DOHH2 (cell line): ENCODE data around the gene MAK.
"Not testable (repeated sequence)": the region's sequence is repeated elsewhere in the genome, so short reads cannot be mapped to it uniquely, and the experiment has no call there.

Source experiments
- H3F3A ChIP-seq: fragments of 200-600 bp; sonication (generic), shearing (Covaris generic); 2 replicates; pipeline ENCODE4 v1.6.0; 2016; ENCODE audit warnings: antibody characterized with exemption, mild to moderate bottlenecking; ENCODE audit not compliant: control insufficient read depth, insufficient read depth
- H3K27ac ChIP-seq: fragments of 200-600 bp; sonication (generic); 2 replicates; pipeline ENCODE4 v1.5.1; 2014; ENCODE audit warnings: low read depth, mild to moderate bottlenecking, low read length, moderate library complexity
- H3K27me3 ChIP-seq: fragments of 200-600 bp; sonication (generic); 2 replicates; pipeline ENCODE4 v1.6.1; 2014; ENCODE audit warnings: mild to moderate bottlenecking, low read length, mixed read lengths; ENCODE audit not compliant: control insufficient read depth
- H3K36me3 ChIP-seq: fragments of 200-600 bp; sonication (generic); 2 replicates; pipeline ENCODE4 v1.6.1; 2014; ENCODE audit warnings: mild to moderate bottlenecking, low read length, moderate library complexity, mixed read lengths; ENCODE audit not compliant: control insufficient read depth
- H3K4me1 ChIP-seq: fragments of 200-600 bp; sonication (generic); 2 replicates; pipeline ENCODE4 v1.6.1; 2014; ENCODE audit warnings: mild to moderate bottlenecking, low read length, mixed read lengths; ENCODE audit not compliant: control insufficient read depth
- H3K4me2 ChIP-seq: fragments of 200-600 bp; sonication (generic); 2 replicates; pipeline ENCODE4 v1.6.0; 2014; ENCODE audit warnings: mild to moderate bottlenecking, low read length, moderate library complexity
- H3K4me3 ChIP-seq: fragments of 200-600 bp; sonication (generic); 2 replicates; pipeline ENCODE4 v1.5.1; 2014; ENCODE audit warnings: mild to moderate bottlenecking, low read length, mixed read lengths
- H3K79me2 ChIP-seq: fragments of 200-600 bp; sonication (generic); 2 replicates; pipeline ENCODE4 v1.6.1; 2014; ENCODE audit warnings: mild to moderate bottlenecking, low read length, mixed read lengths; ENCODE audit not compliant: control insufficient read depth
- H3K9me2 ChIP-seq: fragments of 200-600 bp; sonication (generic); replicated peaks from 2 replicates; pipeline ENCODE4 v1.6.1; 2014; ENCODE audit warnings: mild to moderate bottlenecking, low read length, mixed read lengths; ENCODE audit not compliant: control insufficient read depth
- H3K9me3 ChIP-seq: fragments of 200-600 bp; sonication (generic); 2 replicates; pipeline ENCODE4 v1.6.1; 2014; ENCODE audit warnings: antibody characterized with exemption, low read length, mixed read lengths; ENCODE audit not compliant: control insufficient read depth, insufficient read depth
- H4K20me1 ChIP-seq: fragments of 200-600 bp; sonication (generic); 2 replicates; pipeline ENCODE4 v1.6.0; 2014; ENCODE audit warnings: low read depth, mild to moderate bottlenecking, antibody characterized with exemption, low read length, moderate library complexity; ENCODE audit not compliant: control insufficient read depth, insufficient read depth
- EZH2phosphoT487 ChIP-seq: fragments of 200-600 bp; sonication (generic); IDR thresholded peaks from 2 replicates; pipeline ENCODE4 v1.6.1; 2017; ENCODE audit warnings: borderline replicate concordance, mild to moderate bottlenecking, antibody characterized with exemption, low read length, moderate library complexity, mixed read lengths
- TF ChIP-seq, protein P1 (sequence below): fragments of 200-600 bp; sonication (generic); IDR thresholded peaks from one replicate; pipeline ENCODE4 v1.5.1; 2014; ENCODE audit warnings: antibody characterized with exemption, mild to moderate bottlenecking, low read depth, low read length; ENCODE audit not compliant: poor library complexity, severe bottlenecking

The MAK gene

DNA sequence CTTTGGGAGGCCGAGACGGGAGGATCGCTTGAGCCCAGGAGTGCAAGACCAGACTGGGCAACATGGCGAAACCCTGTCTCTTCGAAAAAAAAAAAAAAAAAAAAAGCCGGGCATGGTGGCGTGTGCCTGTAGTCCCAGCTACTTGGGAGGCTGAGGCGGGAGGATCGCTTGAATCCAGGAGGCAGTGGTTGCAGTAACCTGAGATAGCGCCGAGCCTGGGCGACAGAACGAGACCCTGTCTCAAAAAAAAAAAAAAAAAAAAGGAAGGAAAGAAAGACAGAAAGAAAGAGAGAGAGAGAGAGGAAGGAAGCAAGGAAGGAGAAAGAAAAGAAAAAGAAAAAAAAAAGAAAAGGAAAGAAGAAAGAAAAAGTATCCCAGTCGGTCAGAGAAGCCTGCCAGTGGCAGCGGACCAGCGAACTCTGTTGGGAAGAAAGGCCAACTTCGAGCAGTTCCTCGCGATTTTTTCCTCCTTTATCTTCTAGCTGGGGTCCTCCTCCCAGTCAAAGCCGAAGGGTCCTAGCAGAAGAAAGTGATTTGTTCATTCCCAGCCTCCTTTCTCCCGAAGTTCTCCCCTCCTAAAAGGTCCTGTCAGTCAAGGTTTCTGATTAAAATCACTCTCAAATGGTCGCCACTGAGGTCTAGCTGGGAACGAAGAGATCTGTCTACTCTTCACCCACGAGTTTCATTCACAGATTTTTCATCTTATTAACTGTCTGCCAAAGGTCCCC is 46.1 kb upstream of the MAK start:
- H3K27me3 ChIP-seq, result peaks cover 2% of the 10 kb centered on the region; the same call in 1 of the 2 replicates

DNA sequence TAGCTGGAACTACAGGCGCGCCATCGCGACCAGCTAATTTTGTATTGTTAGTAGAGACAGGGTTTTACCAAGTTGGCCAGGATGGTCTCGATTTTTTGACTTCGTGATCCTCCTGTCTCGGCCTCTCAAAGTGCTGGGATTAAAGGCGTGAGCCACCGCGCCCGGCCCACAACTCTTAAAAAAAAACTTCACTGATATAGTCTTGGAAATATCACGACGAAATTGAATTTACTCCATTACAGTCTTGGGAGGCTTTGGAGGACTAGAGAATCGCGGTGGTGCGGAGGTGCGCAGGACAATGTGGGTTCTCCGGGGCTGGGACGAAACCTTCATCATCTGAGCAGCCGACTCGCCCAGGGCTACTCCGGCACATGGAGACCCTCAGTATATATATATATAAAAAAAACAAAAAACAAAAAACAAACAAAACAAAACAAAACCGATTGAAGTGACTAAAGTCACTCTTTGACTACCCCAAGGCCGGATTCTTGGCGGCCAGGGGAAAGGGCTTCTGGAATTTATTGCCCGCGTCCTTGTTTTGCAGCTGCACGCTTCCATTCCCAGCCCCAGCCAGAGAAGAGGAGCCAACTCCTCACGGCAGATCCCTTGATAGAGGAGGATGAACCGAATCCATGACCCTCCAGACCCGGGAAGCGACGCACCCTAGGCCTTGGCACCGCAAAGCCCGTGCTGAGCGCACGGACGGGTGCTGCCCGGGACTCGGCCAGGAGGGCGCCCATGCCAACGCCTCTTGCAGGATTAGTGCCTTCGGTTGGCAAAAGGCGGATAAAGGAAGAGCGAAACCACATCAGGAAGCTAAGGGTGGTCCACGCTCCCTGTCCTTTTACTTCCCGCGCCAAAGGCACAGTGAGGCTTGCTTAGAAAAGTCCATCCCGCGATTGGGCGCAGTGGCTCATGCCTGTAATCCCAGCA is 45.2 kb upstream of the MAK start:
- Histone ChIP-seq H3K9me3 (no peaks in the 10 kb centered on the region), H3F3A (no peaks in the 10 kb centered on the region), H3K79me2 (no peaks in the 10 kb centered on the region), H3K4me2 (no peak overlapping the region), H3K4me3 (no peak overlapping the region), H3K36me3 (no peaks in the 10 kb centered on the region), H4K20me1 (no peaks in the 10 kb centered on the region), H3K27me3 (peaks cover 2% of the 10 kb centered on the region; the same call in 1 of the 2 replicates), H3K9me2 (no peaks in the 10 kb centered on the region), H3K4me1 (no peaks in the 10 kb centered on the region), H3K27ac (no peak overlapping the region)
- no peak for TF ChIP-seq EZH2phosphoT487
- TF ChIP-seq, protein P1, sequence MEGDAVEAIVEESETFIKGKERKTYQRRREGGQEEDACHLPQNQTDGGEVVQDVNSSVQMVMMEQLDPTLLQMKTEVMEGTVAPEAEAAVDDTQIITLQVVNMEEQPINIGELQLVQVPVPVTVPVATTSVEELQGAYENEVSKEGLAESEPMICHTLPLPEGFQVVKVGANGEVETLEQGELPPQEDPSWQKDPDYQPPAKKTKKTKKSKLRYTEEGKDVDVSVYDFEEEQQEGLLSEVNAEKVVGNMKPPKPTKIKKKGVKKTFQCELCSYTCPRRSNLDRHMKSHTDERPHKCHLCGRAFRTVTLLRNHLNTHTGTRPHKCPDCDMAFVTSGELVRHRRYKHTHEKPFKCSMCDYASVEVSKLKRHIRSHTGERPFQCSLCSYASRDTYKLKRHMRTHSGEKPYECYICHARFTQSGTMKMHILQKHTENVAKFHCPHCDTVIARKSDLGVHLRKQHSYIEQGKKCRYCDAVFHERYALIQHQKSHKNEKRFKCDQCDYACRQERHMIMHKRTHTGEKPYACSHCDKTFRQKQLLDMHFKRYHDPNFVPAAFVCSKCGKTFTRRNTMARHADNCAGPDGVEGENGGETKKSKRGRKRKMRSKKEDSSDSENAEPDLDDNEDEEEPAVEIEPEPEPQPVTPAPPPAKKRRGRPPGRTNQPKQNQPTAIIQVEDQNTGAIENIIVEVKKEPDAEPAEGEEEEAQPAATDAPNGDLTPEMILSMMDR, result no peak

More for the DNA sequence above, 46.1 kb upstream of the MAK start:
- H3K4me1 ChIP-seq, result peaks cover 5% of the 10 kb centered on the region
- no peaks in the 10 kb centered on the region for H3F3A ChIP-seq
- no peaks in the 10 kb centered on the region for H3K9me3 ChIP-seq
- H3K4me3 ChIP-seq, result no peak overlapping the region
- H4K20me1 ChIP-seq, result no peaks in the 10 kb centered on the region
- no peaks in the 10 kb centered on the region for H3K36me3 ChIP-seq
- H3K9me2 ChIP-seq, result no peaks in the 10 kb centered on the region
- H3K79me2 ChIP-seq, result no peaks in the 10 kb centered on the region
- no peak overlapping the region for H3K27ac ChIP-seq
- H3K4me2 ChIP-seq, result no peak overlapping the region
- no peak for TF ChIP-seq EZH2phosphoT487
- TF ChIP-seq, protein P1, result no peak

DNA sequence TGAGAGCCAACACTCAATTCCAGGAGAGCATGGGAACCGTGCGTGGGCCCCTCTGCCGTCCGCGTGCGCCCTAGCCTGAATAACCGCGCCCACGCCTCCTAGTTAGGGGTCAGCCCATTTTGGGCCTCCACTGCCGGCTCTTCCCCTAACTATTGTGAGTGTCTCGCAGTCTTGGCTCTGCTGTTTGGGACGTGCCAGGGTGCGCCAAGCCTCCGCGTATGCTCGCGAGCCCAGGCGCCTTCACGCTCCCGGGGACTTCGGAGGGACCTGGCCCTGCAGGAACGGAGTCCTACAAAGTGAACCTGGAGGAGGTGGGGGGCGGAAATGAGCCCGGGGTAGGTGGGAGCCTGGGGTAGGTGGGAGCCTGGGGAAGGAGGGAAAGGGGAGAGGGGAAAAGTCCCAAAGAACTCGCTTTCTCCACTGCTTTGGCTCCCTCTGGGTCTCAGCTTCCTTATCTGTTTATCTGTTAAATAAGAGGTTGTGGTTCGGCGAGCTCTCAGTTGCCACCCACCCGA is 44.4 kb upstream of the MAK start:
- Histone ChIP-seq H3K27me3 (peaks cover 2% of the 10 kb centered on the region; the same call in 1 of the 2 replicates), H3K9me3 (no peaks in the 10 kb centered on the region), H3F3A (no peaks in the 10 kb centered on the region), H3K4me3 (no peak overlapping the region), H3K4me1 (no peaks in the 10 kb centered on the region), H3K4me2 (no peak overlapping the region), H4K20me1 (no peaks in the 10 kb centered on the region), H3K79me2 (no peaks in the 10 kb centered on the region), H3K9me2 (no peaks in the 10 kb centered on the region), H3K36me3 (no peaks in the 10 kb centered on the region), H3K27ac (no peak overlapping the region)
- no peak for TF ChIP-seq EZH2phosphoT487
- TF ChIP-seq, protein P1, result no peak

DNA sequence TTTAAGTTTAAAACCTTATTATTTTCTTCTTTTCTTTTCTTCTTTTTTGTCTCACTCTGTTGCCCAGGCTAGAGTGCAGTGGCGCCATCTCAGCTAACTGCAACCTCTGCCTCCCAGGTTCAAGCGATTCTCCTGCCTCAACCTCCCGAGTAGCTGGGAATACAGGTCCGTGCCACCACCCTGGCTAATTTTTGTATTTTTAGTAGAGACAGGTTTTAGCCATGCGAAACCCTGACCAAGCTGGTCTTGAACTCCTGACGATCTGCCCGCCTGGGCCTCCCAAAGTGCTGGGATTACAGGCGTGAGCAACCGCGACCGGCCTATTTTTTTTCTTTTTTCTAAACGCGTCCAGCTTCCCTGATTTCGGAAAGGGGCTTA is 43.9 kb upstream of the MAK start:
- H3K27me3 ChIP-seq, result not testable (repeated sequence)

More for the DNA sequence above, 43.9 kb upstream of the MAK start:
- not testable (repeated sequence) for H3F3A ChIP-seq, H3K4me2 ChIP-seq, H3K79me2 ChIP-seq, H3K4me1 ChIP-seq, H3K4me3 ChIP-seq, H3K36me3 ChIP-seq, H3K9me2 ChIP-seq, H3K27ac ChIP-seq, H3K9me3 ChIP-seq, H4K20me1 ChIP-seq
